ENCODE measurements around the gene OR11L1.

DNA sequence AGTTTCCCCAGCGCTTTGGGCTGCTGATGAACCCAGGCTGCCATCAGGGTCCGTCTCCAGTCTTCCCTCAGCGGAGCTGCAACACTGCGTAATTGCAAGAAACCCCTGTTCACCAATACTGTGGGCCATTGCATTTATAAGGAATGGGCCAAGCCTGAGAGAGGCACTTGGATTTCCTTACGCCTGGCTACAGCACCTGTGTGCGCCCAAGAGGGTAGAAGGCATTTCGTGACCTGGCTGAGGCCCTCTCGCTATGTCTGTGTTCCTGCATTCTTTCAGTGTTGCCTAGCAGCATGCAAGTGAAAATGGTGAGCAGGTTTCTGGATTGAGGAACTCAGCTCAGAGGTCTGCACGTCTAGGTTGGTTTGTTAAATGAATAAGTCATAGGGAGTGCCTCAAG lies 41.6 kb upstream of the OR11L1 start:
- TF ChIP-seq, protein P1, sequence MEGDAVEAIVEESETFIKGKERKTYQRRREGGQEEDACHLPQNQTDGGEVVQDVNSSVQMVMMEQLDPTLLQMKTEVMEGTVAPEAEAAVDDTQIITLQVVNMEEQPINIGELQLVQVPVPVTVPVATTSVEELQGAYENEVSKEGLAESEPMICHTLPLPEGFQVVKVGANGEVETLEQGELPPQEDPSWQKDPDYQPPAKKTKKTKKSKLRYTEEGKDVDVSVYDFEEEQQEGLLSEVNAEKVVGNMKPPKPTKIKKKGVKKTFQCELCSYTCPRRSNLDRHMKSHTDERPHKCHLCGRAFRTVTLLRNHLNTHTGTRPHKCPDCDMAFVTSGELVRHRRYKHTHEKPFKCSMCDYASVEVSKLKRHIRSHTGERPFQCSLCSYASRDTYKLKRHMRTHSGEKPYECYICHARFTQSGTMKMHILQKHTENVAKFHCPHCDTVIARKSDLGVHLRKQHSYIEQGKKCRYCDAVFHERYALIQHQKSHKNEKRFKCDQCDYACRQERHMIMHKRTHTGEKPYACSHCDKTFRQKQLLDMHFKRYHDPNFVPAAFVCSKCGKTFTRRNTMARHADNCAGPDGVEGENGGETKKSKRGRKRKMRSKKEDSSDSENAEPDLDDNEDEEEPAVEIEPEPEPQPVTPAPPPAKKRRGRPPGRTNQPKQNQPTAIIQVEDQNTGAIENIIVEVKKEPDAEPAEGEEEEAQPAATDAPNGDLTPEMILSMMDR (IDR thresholded peaks at IDR 0.05; ENCODE audit: low read depth, low read length, poor library complexity, severe bottlenecking), result no peak
- TF ChIP-seq EZH2phosphoT487 (IDR thresholded peaks at IDR 0.05; ENCODE audit: borderline replicate concordance, low read length), result no peak

All from DOHH2 (cell line).